Type B pancreatic cell (in vitro differentiated cells): Measurements from ENCODE around the gene UBAP2. TPM values are rescaled to one million over a fixed set of nuclear protein-coding genes. Genes with fewer than 3 reads are reported as not detected.

Experiments
- DNase-seq: peaks from one replicate; pipeline ENCODE4 v3.0.0; 2021; ENCODE audit warnings: mixed read lengths; ENCODE audit not compliant: unreplicated experiment; ENCODE audit errors: extremely low spot score
- H3K27ac Mint-ChIP-seq: 2 replicates; pipeline ENCODE4 v1.8.0; 2021; ENCODE audit warnings: mild to moderate bottlenecking, mixed read lengths
- H3K27me3 Mint-ChIP-seq: 2 replicates; pipeline ENCODE4 v1.8.0; 2021; ENCODE audit warnings: mixed read lengths
- H3K36me3 Mint-ChIP-seq: 2 replicates; pipeline ENCODE4 v1.8.0; 2021; ENCODE audit warnings: mixed read lengths
- H3K4me1 Mint-ChIP-seq: one replicate; pipeline ENCODE4 v1.8.0; 2021; ENCODE audit warnings: mixed read lengths; ENCODE audit not compliant: unreplicated experiment
- H3K4me3 Mint-ChIP-seq: 2 replicates; pipeline ENCODE4 v1.8.0; 2021; ENCODE audit warnings: mild to moderate bottlenecking, mixed read lengths
- H3K9me3 Mint-ChIP-seq: 2 replicates; pipeline ENCODE4 v1.8.0; 2021; ENCODE audit warnings: mixed read lengths
- CTCF ChIP-seq: fragments of 200-600 bp; sonication (generic); conservative IDR thresholded peaks from 2 replicates; pipeline ENCODE4 v1.5.0; 2021; ENCODE audit warnings: antibody characterized with exemption, mild to moderate bottlenecking
- total RNA-seq: library from RNA; stranded (reverse); gene quantifications from 2 replicates; pipeline ENCODE4 v1.2.1, GENCODE V29; 2021; ENCODE audit warnings: low replicate concordance

The UBAP2 gene
- total RNA-seq, 1 donor from 2014 or later, result 55.8 TPM

- no peak overlapping the region for H3K27ac Mint-ChIP-seq
- no peak overlapping the region for H3K4me3 Mint-ChIP-seq
- no peaks in the 10 kb centered on the region for H3K9me3 Mint-ChIP-seq
- no peaks in the 10 kb centered on the region for H3K36me3 Mint-ChIP-seq
- no peak for DNase-seq
- H3K27me3 Mint-ChIP-seq, result no peaks in the 10 kb centered on the region
- peaks cover 28% of the 10 kb centered on the region for H3K4me1 Mint-ChIP-seq
- TF ChIP-seq CTCF, result no peak
These were observed 21.1 kb upstream of the UBAP2 start for GRCh38 chr9:34069831-34070230.

GRCh38 chr9:34065541-34065940 is 16.9 kb upstream of the UBAP2 start:
- Mint-ChIP-seq H3K4me3 (no peak overlapping the region), H3K4me1 (peaks cover under 1% of the 10 kb centered on the region), H3K27ac (no peak overlapping the region), H3K27me3 (no peaks in the 10 kb centered on the region), H3K36me3 (no peaks in the 10 kb centered on the region), H3K9me3 (no peaks in the 10 kb centered on the region)
- no peak for TF ChIP-seq CTCF
- no peak for DNase-seq

GRCh38 chr9:34059954-34060353 is 11.3 kb upstream of the UBAP2 start:
- DNase-seq, result no peak
- H3K36me3 Mint-ChIP-seq, result no peaks in the 10 kb centered on the region
- H3K4me1 Mint-ChIP-seq, result no peaks in the 10 kb centered on the region
- H3K4me3 Mint-ChIP-seq, result no peak overlapping the region
- no peaks in the 10 kb centered on the region for H3K9me3 Mint-ChIP-seq
- TF ChIP-seq CTCF, result no peak
- no peak overlapping the region for H3K27ac Mint-ChIP-seq
- H3K27me3 Mint-ChIP-seq, result no peaks in the 10 kb centered on the region

- Mint-ChIP-seq H3K27ac (no peak overlapping the region), H3K9me3 (no peaks in the 10 kb centered on the region)
These were observed 10.6 kb upstream of the UBAP2 start for GRCh38 chr9:34059281-34059680.

GRCh38 chr9:34049630-34050384 is 1.1 kb upstream of the UBAP2 start:
- H3K27ac Mint-ChIP-seq, result peak overlapping the region; percentile 100
- TF ChIP-seq CTCF, result no peak
- no peak for DNase-seq
- H3K4me3 Mint-ChIP-seq, result peak overlapping the region; percentile 99
- peaks cover 4% of the 10 kb centered on the region for H3K9me3 Mint-ChIP-seq
- peaks cover 4% of the 10 kb centered on the region for H3K27me3 Mint-ChIP-seq
- peaks cover 15% of the 10 kb centered on the region for H3K4me1 Mint-ChIP-seq
- peaks cover 9% of the 10 kb centered on the region for H3K36me3 Mint-ChIP-seq

More at GRCh38 chr9:34059281-34059680, 10.6 kb upstream of the UBAP2 start:
- no peak for TF ChIP-seq CTCF
- Mint-ChIP-seq H3K27me3 (no peaks in the 10 kb centered on the region), H3K4me1 (no peaks in the 10 kb centered on the region), H3K36me3 (no peaks in the 10 kb centered on the region), H3K4me3 (no peak overlapping the region)
- no peak for DNase-seq
